ENCODE results near the gene ZNF358.

ZNF358 gene

DNA sequence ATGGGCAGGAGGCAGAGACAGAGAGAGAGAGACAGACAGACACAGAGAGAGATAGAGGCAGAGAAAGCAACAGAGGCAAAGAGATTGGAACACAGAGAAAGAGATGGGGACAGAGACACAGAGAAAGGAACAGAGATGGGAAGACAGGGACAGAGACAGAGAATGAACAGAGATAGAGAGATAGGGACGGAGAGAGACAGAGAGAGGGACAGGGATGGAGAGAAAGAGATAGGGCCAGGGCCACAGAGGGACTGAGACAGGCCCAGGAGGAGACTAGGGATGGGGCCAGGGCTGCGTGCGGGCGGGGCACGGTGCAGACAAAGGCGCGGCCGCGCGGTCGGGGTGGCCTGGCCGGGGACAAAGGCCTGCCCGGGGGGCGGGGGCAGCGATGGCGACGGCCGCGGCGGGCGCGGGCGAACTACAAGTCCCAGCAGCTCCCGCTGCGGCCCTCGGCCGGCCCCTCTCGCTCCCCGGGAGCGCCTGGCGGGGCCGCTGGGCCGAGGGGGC is at the start of gene ZNF358:
Gene ZNF358, plus strand, starts transcription at position 459 of the 507 bp plus-strand sequence. CDS start 3,140 bp downstream, outside the sequence.
- no peak for DNase-seq (ENCODE audit: low read depth in 2 of 2)

DNA sequence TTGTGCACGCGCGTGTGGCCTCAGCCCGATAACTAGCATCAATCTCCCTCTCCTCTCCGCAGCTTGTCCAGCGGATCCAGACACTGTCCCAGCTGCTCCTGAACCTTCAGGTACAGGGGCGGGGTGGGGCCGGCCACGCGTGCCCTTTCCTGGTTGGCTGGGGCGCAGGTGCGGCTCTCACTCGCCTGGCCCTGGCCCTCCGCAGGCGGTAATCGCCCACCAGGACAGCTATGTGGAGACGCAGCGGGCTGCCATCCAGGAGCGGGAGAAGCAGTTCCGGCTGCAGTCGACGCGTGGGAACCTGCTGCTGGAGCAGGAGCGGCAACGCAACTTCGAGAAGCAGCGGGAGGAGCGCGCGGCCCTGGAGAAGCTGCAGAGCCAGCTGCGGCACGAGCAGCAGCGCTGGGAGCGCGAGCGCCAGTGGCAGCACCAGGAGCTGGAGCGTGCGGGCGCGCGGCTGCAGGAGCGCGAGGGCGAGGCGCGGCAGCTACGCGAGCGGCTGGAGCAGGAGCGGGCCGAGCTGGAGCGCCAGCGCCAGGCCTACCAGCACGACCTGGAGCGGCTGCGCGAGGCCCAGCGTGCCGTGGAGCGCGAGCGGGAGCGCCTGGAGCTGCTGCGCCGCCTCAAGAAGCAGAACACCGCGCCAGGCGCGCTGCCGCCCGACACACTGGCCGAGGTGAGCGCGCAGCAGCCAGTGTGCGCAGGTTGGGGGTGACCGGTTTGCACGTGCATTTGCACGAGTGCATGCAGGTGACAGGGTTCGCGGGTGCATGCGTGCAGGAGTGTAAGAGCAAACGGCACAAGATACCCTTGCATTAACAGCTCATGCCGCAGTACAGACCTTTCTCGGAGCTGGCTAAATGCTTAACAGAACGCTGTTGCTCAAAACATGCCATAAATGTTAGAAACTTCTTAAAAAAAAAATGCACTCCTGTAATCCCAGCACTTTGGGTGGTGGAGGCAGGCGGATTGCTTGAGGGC is 48.6 kb upstream of the ZNF358 start:
- no peak for DNase-seq (ENCODE audit: low read depth in 2 of 2)

DNA sequence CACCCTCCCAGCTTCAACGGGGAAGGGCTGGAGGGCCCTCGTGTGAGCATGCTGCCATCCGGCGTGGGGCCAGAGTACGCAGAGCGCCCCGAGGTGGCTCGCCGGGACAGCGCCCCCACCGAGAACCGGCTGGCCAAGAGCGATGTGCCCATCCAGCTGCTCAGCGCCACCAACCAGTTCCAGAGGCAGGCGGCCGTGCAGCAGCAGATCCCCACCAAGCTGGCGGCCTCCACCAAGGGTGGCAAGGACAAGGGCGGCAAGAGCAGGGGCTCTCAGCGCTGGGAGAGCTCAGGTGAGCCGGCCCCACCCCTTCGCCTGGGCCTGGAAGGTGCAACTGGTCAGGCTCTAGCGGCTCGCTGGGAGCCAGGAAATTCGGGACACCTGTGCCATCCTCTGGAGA is 47.1 kb upstream of the ZNF358 start:
- DNase-seq (ENCODE audit: low read depth in 2 of 2): no peak

DNA sequence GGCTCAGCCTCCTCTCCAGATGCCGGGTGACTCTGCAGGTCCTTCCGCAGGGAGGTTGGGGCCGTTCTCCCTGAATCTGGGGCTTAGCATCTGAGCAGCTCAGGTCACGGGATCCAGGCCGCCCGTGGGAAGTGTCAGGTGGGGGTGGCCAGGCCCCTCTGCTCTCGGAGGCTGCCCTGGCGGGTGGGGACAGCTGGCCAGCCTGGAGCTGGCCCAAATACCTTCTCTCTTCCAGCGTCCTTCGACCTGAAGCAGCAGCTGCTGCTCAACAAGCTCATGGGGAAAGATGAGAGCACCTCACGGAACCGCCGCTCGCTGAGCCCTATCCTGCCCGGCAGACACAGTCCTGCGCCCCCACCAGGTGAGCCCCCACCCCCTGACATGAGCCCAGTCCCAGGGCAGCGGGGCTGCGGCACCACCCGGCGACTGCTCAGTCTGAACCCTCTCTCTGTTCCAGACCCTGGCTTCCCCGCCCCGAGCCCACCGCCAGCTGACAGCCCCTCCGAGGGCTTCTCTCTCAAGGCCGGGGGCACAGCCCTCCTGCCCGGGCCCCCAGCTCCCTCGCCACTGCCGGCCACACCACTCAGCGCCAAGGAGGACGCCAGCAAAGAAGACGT is 46.1 kb upstream of the ZNF358 start:
- no peak for DNase-seq (ENCODE audit: low read depth in 2 of 2)

DNA sequence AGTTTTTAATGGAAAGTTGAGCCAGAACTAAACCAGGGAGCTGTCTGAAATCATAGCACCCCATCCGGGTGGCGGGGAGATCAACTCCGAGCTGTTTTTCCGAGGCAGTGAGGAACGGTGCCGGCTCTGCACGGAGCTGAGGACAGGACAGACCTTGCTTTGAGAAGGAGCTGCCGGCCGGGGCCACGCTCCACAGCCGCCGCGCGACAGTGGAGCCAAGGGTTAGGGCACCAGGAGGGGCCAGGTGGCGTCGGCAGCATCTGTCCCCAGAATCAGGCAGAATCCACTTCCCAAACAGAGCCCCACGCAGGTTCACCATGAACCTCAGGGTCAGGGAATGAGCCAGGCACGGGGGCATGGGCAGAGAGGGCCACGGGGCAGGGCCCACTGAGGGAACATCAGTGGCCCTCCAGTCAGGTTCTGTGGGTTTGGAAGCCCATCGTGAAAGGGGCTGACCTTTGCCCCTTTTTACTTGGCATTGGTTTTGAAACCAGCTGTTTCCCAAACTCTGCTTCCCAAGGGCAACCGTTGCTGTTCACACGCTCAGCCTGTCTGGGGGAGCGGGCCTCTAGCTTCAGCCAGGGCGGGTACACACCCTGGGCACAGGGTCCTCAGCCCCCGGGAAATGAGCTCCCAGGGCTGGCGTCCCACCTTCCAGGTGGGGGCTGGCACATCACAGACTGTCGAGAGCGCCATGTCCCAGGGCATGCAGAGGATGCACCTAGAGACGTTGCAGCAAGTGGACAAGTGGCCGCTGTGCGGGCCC is 45.2 kb upstream of the ZNF358 start:
- DNase-seq (ENCODE audit: low read depth in 2 of 2): no peak

DNA sequence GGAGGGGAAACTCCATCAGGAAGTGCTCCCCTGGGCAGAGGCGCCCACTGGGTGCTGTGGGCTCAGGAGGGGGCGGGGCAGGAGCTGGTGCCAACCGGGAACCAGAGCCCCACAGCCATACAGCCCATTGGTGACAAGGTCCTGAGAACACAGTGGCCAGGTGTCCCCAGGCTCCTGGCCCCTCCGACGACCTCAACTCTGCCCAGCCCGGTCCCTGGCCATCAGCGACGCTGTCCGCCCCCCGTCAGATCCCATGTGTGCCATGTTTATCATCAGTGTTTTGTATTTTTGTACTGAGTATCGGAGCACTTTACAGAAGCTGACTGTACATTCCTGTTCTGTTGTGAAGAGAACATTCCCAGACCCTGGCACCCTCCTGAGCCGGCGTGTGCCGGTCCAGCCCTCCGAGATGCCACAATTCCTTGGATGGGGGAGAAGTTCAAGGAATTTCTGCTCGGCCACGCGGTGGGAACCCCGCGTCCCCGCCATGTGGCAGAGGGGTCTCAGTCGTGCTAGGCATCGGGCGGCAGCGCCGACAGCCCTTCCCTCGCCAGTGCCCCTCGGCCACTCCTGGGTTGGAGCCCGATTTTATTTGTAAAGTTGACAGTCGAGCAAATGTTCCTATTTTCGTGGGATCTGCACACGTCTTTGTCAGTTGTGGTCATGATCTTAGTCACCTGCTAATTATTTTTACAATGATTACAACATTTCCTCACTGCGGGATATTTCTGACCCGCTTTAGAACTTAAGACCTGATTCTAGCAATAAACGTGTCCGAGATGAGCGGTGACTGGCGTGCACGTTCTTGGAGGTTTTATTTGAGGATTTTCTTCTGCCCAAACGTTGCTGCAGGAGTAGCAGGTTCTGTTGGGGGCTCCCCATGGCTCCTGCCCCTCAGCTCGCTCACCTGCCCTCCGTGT is 43.9 kb upstream of the ZNF358 start:
- no peak for DNase-seq (ENCODE audit: low read depth in 2 of 2)

DNA sequence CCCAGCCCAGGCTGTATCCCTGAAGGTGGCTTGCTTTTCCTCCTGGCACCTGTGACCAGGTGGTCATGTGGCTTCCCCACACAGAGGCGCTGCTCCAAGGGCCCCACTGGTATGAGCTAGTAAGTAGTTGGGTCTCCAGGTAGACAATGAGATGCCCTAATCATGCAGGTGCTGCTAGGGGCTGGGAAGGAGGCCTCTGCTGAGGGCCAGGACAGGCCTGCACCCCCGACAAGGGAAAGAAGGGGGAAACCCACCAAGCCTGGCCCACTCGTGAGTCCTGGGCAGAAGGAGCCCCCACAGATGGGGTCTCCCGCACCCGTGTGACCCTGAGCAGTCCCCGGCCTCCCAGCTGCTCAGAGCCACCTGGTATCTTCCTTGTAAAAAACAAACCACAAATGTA is 40.2 kb upstream of the ZNF358 start:
- no peak for DNase-seq (ENCODE audit: low read depth in 2 of 2)

DNA sequence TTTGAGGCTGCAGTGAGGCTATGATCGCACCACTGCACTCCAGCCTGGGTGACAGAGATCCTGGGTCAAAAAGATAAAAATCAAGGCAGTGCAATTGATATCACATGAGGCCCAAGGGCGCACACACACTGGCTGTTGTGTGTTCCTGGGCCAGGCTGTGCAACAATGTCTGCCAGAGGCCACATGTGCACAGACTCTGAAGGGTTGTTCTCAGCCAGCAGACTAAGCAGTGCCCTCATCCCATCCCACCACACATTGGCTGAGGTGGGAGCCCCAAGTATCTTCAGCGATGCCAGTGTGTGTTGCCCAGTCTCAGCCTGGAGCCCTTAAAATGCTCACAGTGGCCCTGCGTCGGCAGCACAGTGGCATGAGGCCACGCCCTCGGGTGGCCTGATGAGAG is 39.7 kb upstream of the ZNF358 start:
- no peak for DNase-seq (ENCODE audit: low read depth in 2 of 2)

DNA sequence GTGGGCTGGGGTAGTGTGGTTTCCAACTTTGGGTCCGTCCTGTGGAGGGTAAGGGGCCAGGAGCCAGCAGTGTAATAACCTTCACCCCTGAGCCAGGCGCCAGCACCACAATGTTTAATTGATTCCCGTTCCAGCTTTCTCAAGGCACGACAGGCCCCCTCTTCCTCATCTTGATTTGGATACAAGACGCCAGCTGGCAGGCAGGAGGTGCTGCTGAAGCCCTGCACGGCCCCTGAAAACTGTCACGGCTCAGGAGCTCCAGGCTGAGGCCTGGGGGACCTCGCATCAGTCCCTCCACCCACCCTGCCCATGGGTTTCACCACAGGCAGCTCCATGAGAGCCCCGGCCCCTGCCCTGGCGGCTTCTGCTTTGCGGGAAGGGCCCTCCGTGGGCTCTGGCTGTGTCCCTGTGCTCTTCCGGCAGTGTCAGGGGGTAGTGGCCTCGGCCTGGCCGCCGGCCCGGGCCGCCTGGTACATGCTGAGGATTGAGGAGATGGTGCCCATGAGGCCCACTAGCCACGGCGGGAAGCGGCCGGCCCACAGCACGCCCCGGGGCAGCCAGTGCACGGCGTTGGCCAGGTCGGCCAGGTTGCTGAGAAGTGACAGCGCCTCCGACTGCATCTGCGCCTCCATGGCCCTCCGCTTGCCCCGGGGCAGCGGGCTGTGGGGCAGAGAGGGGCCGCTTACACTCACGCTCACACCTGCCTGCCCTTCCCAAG is 39.0 kb upstream of the ZNF358 start:
- no peak for DNase-seq (ENCODE audit: low read depth in 2 of 2)

DNA sequence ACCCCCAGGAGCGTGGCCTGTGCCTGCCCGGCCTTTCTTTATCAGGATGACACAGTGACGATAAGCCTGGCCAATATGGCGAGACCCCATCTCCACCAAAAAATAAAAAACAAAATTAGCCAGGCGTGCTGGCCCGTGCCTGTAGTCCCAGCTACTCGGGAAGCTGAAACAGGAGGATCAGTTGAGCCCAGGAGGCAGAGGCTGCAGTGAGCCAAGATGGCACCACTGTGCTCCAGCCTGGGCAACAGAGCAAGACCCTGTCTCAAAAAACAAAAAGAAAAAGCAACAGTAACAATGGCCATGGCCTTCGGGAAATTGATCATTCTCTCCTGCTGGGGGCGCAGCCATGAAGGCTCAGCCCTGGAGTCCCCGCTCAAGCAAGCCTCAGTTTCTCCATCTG is 38.1 kb upstream of the ZNF358 start:
- no peak for DNase-seq (ENCODE audit: low read depth in 2 of 2)

DNA sequence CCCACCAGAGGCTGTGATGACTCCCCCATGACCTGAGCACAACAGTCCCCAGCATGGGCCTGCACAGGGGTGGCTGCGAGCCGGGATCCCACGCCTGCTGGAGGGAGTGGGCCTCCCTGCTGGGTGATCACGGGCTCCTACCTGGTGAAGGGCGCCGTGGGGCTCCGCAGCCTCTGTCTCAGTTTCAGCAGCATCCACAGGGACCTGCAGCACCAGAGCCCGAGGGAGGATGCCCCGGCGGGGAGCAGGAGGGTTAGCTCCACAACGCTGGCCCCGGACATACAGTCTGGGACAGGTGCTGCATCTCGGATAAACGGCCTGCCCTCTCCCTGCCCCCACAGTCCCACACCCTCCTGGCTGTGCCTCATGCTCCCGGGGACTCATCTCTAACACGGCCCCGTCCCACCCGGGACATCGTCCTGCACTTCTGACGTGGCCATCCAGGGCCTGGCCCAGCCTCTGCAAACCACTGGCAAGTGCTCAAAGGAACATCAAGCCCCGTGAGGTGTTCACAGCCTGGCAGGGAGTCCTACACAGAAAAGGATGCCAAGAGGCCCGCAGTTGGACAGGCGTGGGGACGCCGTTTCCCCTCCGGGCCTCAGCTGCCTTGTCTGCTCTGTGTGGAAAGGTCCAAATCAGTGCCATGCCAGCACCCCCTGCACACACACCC is 37.6 kb upstream of the ZNF358 start:
- no peak for DNase-seq (ENCODE audit: low read depth in 2 of 2)

DNA sequence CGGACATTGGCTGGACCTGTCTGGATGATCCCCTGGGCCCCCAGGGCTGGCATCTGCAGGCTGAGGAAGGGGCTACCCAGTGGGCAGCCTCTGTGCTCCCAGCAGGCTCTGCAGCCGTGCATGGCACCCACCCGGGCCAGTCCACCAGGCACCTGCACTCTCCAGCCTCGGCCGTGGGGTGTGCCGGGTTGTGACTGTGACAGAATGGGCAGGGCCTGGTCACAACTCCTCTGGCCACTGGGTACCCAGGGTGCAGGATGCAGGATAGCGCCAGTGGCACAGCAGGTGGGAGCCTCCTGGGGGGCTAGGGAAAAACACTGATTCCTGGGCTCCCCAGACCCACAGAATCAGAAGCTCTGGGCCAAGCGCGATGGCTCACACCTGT is 37.1 kb upstream of the ZNF358 start:
- DNase-seq (ENCODE audit: low read depth in 2 of 2): no peak

DNA sequence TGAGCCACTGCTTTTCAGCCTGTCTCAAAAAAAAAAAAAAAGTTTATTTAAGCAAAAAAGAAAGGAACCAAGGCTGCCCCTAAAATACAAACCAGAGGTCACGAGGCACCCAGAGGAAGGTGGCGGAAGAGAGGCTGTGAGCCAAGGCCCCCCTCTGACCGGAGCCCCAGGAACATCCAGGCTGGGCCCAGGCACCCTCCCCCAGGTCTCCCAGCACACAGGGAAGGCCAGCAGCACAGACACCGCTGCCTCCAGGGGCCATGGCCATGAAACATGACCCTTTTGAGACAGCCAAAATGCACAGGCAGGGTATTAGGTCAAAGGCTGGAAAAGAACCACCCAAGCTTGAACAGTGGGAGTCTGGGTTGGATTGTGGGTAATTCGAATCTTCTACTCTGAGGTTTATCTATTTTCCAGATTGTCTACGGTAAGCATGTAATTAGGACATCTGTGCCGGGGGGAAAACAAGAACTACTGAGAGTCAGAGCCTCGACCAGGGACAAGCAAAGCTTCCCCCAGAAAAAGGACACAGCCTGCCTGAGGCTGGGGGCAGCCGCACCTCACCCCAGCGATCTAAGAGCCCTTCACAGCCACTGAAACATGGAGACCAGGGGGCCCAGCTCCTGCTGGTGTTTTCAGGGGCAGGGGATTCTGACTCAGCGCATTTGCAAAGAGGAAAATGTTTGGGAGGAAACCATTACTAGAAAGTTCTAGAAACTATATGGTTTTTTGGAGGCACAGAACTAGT is 35.5 kb upstream of the ZNF358 start:
- no peak for DNase-seq (ENCODE audit: low read depth in 2 of 2)

DNA sequence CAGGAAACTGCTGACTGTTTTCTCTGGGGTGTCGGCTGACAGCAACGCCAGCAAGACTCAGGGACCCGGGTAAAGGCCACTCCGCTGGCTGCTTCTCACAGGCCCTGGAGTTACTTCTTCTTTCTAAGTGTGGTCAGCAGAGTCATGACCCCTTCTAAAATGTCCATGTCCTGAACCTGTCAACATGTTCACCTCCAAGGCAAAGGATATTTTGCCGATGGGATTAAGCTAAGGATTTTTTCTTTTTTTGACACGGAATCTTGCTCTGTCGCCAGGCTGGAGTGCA is 35.0 kb upstream of the ZNF358 start:
- no peak for DNase-seq (ENCODE audit: low read depth in 2 of 2)

DNA sequence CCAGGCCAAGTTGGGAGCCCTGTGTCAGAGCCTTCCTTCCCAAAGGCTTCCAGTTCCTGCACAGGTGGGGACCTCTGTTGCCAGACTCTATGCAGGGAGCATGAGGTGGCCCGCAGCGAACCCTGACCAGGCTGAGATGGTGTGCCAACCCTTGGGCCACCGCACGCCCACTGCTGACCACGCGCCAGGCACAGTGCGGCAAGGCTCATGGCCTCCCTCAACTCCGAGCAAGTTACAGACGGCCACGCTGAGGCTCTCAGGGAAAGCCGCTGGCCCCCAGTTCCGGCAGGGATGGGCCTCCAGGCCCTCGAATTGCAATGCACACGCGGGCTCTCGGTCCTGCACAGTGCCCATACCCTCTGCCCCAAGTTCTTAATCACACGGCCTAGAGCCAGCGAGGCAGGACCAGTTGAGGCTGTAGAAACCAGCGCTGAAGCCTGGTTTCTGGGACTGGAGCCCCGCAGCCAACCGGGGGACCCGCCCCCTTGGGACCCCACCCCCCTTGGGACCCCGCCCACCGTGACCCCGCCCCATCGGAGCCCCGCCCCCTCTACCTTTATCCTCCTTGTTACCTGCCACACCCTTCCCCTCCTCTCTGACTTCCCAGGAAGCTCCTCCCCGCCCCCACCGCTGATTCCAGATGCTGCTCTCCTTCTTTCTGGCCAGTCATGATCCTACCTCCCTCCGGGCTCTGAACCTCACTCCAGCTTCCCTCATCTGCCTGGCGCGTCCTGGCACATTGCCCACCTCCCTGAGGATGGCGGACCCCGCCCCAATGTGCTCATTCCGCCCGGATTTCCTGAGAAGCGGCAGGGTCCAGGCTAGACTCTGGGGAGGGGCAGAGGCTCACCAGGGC is 33.1 kb upstream of the ZNF358 start:
- no peak for DNase-seq (ENCODE audit: low read depth in 2 of 2)

DNA sequence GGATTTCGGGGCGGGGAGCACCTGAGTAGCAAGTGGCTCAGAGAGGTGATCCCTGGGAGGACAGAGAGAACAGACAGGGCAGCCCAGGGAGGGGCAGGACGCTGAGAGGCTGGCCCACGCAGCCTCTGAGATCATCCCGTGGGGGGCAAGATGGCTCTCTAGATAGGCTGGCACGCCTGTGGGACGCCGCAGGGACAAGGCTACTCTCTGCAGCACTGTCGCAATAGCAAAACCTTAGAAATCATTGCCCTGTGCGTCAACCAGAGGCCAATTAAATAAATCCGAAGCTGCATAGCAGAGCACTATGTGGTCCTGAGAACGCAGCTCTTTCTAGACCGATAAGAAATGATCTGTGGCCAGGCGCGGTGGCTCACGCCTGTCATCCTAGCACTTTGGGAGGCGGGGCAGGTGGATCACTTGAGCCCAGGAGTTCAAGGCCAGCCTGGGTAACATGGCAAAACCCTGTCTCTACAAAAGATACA is 32.1 kb upstream of the ZNF358 start:
- no peak for DNase-seq (ENCODE audit: low read depth in 2 of 2)

DNA sequence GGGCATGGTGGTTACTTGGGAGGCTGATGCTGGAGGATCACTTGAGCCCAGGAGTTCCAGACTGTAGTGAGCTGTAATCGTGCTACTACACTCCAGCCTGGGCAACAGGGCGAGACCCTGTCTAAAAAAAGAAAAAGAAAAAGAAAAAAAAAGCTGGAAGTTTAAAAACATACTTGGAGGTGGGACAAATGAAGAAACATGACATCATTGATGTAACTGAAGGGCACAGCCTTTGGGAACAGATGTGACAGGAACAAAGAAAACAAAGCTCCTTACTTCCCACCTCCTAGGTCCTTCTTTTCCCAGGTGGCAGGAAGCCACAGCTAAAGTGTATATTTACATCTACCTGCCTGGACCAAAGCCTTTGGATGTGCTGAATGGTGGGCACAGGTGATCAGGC is 29.0 kb upstream of the ZNF358 start:
- DNase-seq (ENCODE audit: low read depth in 2 of 2): no peak

DNA sequence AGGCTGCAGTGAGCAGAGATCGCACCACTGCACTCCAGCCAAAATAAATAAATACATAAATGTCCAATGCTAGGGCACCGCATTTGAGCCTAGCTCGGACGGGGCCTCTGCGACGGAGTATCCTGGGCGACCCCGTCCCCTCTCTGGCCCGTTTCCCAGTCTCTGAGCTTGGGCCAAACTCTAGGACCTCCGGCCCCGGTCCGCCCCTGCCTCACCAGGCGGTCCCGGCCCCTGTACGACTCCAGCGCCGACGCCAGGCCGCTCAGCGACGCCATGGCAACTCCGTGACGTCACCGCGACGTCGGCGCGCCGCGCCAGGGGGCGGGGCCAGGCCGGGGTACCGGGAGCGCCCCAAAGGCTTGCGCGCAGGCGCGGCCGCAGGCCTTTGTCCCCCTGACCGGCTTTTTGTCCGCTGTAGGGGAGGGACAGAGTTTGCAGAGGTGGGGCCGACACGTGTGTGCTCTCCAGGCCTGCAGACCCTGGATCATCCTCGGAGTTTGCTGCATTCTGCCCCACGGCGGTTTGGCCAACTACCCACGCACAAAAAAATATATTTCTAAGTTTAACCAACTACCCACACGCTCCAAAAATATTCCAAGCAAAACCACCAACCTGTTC is 27.1 kb upstream of the ZNF358 start, which contains the start of gene PEX11G:
Gene PEX11G, minus strand, starts transcription at position 300 of the 618 bp plus-strand sequence. Its CDS starts 25 bp downstream, at position 275.
- peak; percentile 74 to 84 for DNase-seq (ENCODE audit: low read depth in 2 of 2)

Measured in stimulated activated CD8-positive, alpha-beta memory T cell treated with anti-CD3 and anti-CD28 coated beads, Interleukin-7, amount 100 ng/mL, for 4 hours (primary cell).